Fibroblast of skin of left quadriceps (primary cell): ENCODE data around the gene MEIS2.
"Not testable (repeated sequence)": the region's sequence is repeated elsewhere in the genome, so short reads cannot be mapped to it uniquely, and the experiment has no call there.

Experiments used
- DNase-seq, 2 experiments: peaks; one replicate each; pipeline ENCODE4 v3.0.0-alpha.2; 2013; ENCODE audit warnings: low read depth in 2 of 2

Gene MEIS2

GRCh38 chr15:37009288-37009687, 91.1 kb downstream of the MEIS2 start:
- no peak for DNase-seq

- no peak for DNase-seq
Observed at GRCh38 chr15:37008205-37008604, 92.1 kb downstream of the MEIS2 start.

GRCh38 chr15:37007301-37007700, 93.0 kb downstream of the MEIS2 start:
- no peak for DNase-seq

- no peak for DNase-seq
Observed at GRCh38 chr15:37004981-37005735, 95.2 kb downstream of the MEIS2 start.

GRCh38 chr15:37004373-37004869, 95.9 kb downstream of the MEIS2 start:
- no peak for DNase-seq

- no peak for DNase-seq
Observed at GRCh38 chr15:37002041-37002672, 98.2 kb downstream of the MEIS2 start.

- DNase-seq = no peak
Observed at GRCh38 chr15:37001417-37001816, 98.9 kb downstream of the MEIS2 start.

- no peak for DNase-seq
Observed at GRCh38 chr15:36999778-37000177, 100.6 kb downstream of the MEIS2 start.

GRCh38 chr15:36996538-36997181, 103.7 kb downstream of the MEIS2 start:
- no peak for DNase-seq

GRCh38 chr15:36996121-36996520, 104.2 kb downstream of the MEIS2 start:
- no peak for DNase-seq

GRCh38 chr15:36994790-36995189, 105.6 kb downstream of the MEIS2 start:
- no peak for DNase-seq

- no peak for DNase-seq
Observed at GRCh38 chr15:36992454-36992853, 107.9 kb downstream of the MEIS2 start.

GRCh38 chr15:36988947-36989346, 111.4 kb downstream of the MEIS2 start:
- DNase-seq = no peak

- peak; percentile 37 to 40 for DNase-seq
Observed at GRCh38 chr15:36982430-36982829, 117.9 kb downstream of the MEIS2 start.

- DNase-seq = not testable (repeated sequence)
Observed at GRCh38 chr15:36980281-36980680, 120.1 kb downstream of the MEIS2 start.

GRCh38 chr15:36978625-36979024, 121.7 kb downstream of the MEIS2 start:
- no peak for DNase-seq

GRCh38 chr15:36978126-36978525, 122.2 kb downstream of the MEIS2 start:
- DNase-seq = no peak

- DNase-seq = no peak
Observed at GRCh38 chr15:36977659-36978058, 122.7 kb downstream of the MEIS2 start.

- DNase-seq = no peak
Observed at GRCh38 chr15:36972704-36973103, 127.6 kb downstream of the MEIS2 start.

- no peak for DNase-seq
Observed at GRCh38 chr15:36970522-36970921, 129.8 kb downstream of the MEIS2 start.

GRCh38 chr15:36967929-36968328, 132.4 kb downstream of the MEIS2 start:
- no peak for DNase-seq

- DNase-seq = no peak
Observed at GRCh38 chr15:36966708-36967107, 133.6 kb downstream of the MEIS2 start.
